Hepatocyte (in vitro differentiated cells): ENCODE measurements around the gene STK39. TPM values are rescaled to one million over a fixed set of nuclear protein-coding genes. Genes with fewer than 3 reads are reported as not detected.

Experiments
- DNase-seq: peaks from one replicate; pipeline ENCODE4 v3.0.0-alpha.2; 2016; ENCODE audit warnings: low spot score
- H2AFZ ChIP-seq: fragments of 200-600 bp; sonication (generic); 2 replicates; pipeline ENCODE4 v1.6.0; 2016; ENCODE audit warnings: antibody characterized with exemption, mild to moderate bottlenecking
- H3K27ac ChIP-seq: fragments of 200-600 bp; sonication (generic); 2 replicates; pipeline ENCODE4 v1.5.1; 2016; ENCODE audit warnings: mild to moderate bottlenecking
- H3K27me3 ChIP-seq: fragments of 200-600 bp; sonication (generic); 2 replicates; pipeline ENCODE4 v1.6.1; 2016
- H3K36me3 ChIP-seq: fragments of 200-600 bp; sonication (generic); replicated peaks from 2 replicates; pipeline ENCODE4 v1.5.1; 2016; ENCODE audit warnings: low read depth; ENCODE audit not compliant: insufficient read depth
- H3K4me1 ChIP-seq: fragments of 200-600 bp; sonication (generic); 2 replicates; pipeline ENCODE4 v1.5.1; 2016; ENCODE audit warnings: mild to moderate bottlenecking, moderate library complexity; ENCODE audit not compliant: insufficient read depth
- H3K4me2 ChIP-seq: fragments of 200-600 bp; sonication (generic); 2 replicates; pipeline ENCODE4 v1.6.0; 2016
- H3K4me3 ChIP-seq: fragments of 200-600 bp; sonication (generic); 2 replicates; pipeline ENCODE4 v1.5.1; 2016; ENCODE audit warnings: mild to moderate bottlenecking
- H3K79me2 ChIP-seq: fragments of 200-600 bp; sonication (generic); 2 replicates; pipeline ENCODE4 v1.6.0; 2017; ENCODE audit warnings: mild to moderate bottlenecking
- H3K9me2 ChIP-seq: fragments of 200-600 bp; sonication (generic); replicated peaks from 2 replicates; pipeline ENCODE4 v1.6.0; 2017; ENCODE audit warnings: mild to moderate bottlenecking; ENCODE audit not compliant: insufficient read depth
- H3K9me3 ChIP-seq: fragments of 200-600 bp; sonication (generic); 2 replicates; pipeline ENCODE4 v1.5.1; 2016; ENCODE audit warnings: low read depth, mild to moderate bottlenecking
- H4K20me1 ChIP-seq: fragments of 200-600 bp; sonication (generic); 2 replicates; pipeline ENCODE4 v1.6.0; 2016; ENCODE audit warnings: mild to moderate bottlenecking; ENCODE audit not compliant: insufficient read depth, poor library complexity, severe bottlenecking
- CTCF ChIP-seq: fragments of 200-600 bp; sonication (generic); IDR thresholded peaks from 2 replicates; pipeline ENCODE4 v1.5.1; 2016; ENCODE audit warnings: antibody characterized with exemption, mild to moderate bottlenecking; ENCODE audit not compliant: poor library complexity
- EZH2 ChIP-seq: fragments of 200-600 bp; sonication (generic); IDR thresholded peaks from 2 replicates; pipeline ENCODE4 v1.6.1; 2016; ENCODE audit warnings: antibody characterized with exemption, mild to moderate bottlenecking, borderline replicate concordance
- EZH2phosphoT487 ChIP-seq: fragments of 200-600 bp; sonication (generic); IDR thresholded peaks from one replicate; pipeline ENCODE4 v1.6.1; 2018; ENCODE audit warnings: antibody characterized with exemption, mild to moderate bottlenecking, low read depth, moderate library complexity; ENCODE audit not compliant: unreplicated experiment, severe bottlenecking
- WGBS: methylation state at CpG from one replicate; pipeline ENCODE4 v1.1.6; 2016; ENCODE audit warnings: low lambda C conversion rate; ENCODE audit errors: missing lambda C conversion rate; 5-methylcytosine and 5-hydroxymethylcytosine counted together
- polyA plus RNA-seq: library from polyadenylated mRNA; unstranded; fragments of >200 nt; fragmentation: Nextera tagmentation; extraction: Ambion mirVana; gene quantifications from 2 replicates; pipeline ENCODE4 v1.2.1, GENCODE V29; 2016
- total RNA-seq: library from RNA; depleted of rRNA; stranded (reverse); fragments of >200 nt; gene quantifications from 2 replicates; pipeline ENCODE4 v1.2.3, GENCODE V29; 2014

STK39 gene
- total and polyA plus RNA-seq, 2 experiments from 2014 or later = 26.9 to 39.4 TPM

- DNase-seq = no peak
- H3K9me2 ChIP-seq = no peaks in the 10 kb centered on the region
- H3K4me3 ChIP-seq = no peak overlapping the region
- peaks cover 3% of the 10 kb centered on the region for H3K4me1 ChIP-seq
- H3K9me3 ChIP-seq = no peaks in the 10 kb centered on the region
- no peak overlapping the region for H2AFZ ChIP-seq
- H3K27ac ChIP-seq = no peak overlapping the region
- no peaks in the 10 kb centered on the region for H4K20me1 ChIP-seq
- no peak overlapping the region for H3K4me2 ChIP-seq
- no peaks in the 10 kb centered on the region for H3K27me3 ChIP-seq
- TF ChIP-seq EZH2 (no peak), EZH2phosphoT487 (no peak), CTCF (no peak)
- no peaks in the 10 kb centered on the region for H3K79me2 ChIP-seq
- no peaks in the 10 kb centered on the region for H3K36me3 ChIP-seq
- 73% methylated on average over 9 of the region's 9 CpGs for WGBS
Measured at GRCh38 chr2:167960089-167960747, 287.2 kb downstream of the STK39 start.

GRCh38 chr2:167957662-167958061, 289.7 kb downstream of the STK39 start:
- Histone ChIP-seq H3K9me3 (peaks cover 4% of the 10 kb centered on the region), H3K4me1 (peaks cover 3% of the 10 kb centered on the region), H3K79me2 (no peaks in the 10 kb centered on the region), H3K4me3 (no peak overlapping the region), H2AFZ (no peak overlapping the region), H3K9me2 (no peaks in the 10 kb centered on the region), H4K20me1 (no peaks in the 10 kb centered on the region), H3K4me2 (no peak overlapping the region), H3K27ac (no peak overlapping the region), H3K27me3 (no peaks in the 10 kb centered on the region), H3K36me3 (no peaks in the 10 kb centered on the region)
- 100% methylated on average over 2 of the region's 2 CpGs for WGBS
- no peak for DNase-seq
- TF ChIP-seq EZH2 = no peak
- no peak for TF ChIP-seq CTCF
- TF ChIP-seq EZH2phosphoT487 = no peak

- no peak overlapping the region for H2AFZ ChIP-seq
- peaks cover 8% of the 10 kb centered on the region for H3K9me3 ChIP-seq
- WGBS = 93% methylated on average over 6 of the region's 6 CpGs
- no peaks in the 10 kb centered on the region for H3K9me2 ChIP-seq
- H3K4me3 ChIP-seq = no peak overlapping the region
- no peak for TF ChIP-seq EZH2
- no peak for TF ChIP-seq CTCF
- no peak for TF ChIP-seq EZH2phosphoT487
- no peak overlapping the region for H3K4me2 ChIP-seq
- no peaks in the 10 kb centered on the region for H4K20me1 ChIP-seq
- peaks cover 3% of the 10 kb centered on the region for H3K4me1 ChIP-seq
- no peaks in the 10 kb centered on the region for H3K36me3 ChIP-seq
- H3K27ac ChIP-seq = no peak overlapping the region
- H3K27me3 ChIP-seq = no peaks in the 10 kb centered on the region
- no peak for DNase-seq
- no peaks in the 10 kb centered on the region for H3K79me2 ChIP-seq
Measured at GRCh38 chr2:167955264-167955906, 292.0 kb downstream of the STK39 start.
